ENCODE data around the gene STK24.

STK24 gene

DNA sequence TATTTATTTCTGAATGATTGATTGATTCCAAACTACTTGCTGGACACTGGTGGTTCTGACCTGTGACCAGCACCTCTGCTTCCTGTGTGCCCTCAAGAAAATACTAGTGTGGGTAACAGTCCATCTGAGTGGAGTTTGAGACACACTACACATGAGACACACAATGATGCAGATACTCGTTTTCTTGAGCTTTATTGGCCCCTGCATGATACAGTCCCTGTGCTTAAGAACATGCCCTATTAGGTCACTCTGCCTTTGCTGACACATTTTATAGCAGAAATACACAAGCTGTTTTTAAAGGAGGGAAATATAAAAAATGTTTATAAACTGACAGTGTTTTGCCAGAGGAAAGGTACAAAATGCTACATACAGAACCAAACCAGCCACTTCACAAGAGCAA lies 126.9 kb downstream of the STK24 start:
- peaks cover 9% of the 10 kb centered on the region; the same call in 1 of the 2 replicates for H4K20me1 ChIP-seq (ENCODE audit: control insufficient read depth, insufficient read depth, low read depth, low read length)
- H3K27ac ChIP-seq (ENCODE audit: low read depth, low read length) = no peak overlapping the region
- TF ChIP-seq, protein P1, sequence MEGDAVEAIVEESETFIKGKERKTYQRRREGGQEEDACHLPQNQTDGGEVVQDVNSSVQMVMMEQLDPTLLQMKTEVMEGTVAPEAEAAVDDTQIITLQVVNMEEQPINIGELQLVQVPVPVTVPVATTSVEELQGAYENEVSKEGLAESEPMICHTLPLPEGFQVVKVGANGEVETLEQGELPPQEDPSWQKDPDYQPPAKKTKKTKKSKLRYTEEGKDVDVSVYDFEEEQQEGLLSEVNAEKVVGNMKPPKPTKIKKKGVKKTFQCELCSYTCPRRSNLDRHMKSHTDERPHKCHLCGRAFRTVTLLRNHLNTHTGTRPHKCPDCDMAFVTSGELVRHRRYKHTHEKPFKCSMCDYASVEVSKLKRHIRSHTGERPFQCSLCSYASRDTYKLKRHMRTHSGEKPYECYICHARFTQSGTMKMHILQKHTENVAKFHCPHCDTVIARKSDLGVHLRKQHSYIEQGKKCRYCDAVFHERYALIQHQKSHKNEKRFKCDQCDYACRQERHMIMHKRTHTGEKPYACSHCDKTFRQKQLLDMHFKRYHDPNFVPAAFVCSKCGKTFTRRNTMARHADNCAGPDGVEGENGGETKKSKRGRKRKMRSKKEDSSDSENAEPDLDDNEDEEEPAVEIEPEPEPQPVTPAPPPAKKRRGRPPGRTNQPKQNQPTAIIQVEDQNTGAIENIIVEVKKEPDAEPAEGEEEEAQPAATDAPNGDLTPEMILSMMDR (IDR thresholded peaks at IDR 0.05; ENCODE audit: low read depth, low read length, poor library complexity, severe bottlenecking) = no peak
- no peak for TF ChIP-seq EZH2phosphoT487 (IDR thresholded peaks at IDR 0.05; ENCODE audit: borderline replicate concordance, low read length)
- H3K4me1 ChIP-seq (ENCODE audit: control insufficient read depth, low read length) = peaks cover 25% of the 10 kb centered on the region
- no peak overlapping the region for H3K4me2 ChIP-seq (ENCODE audit: low read length)
- no peaks in the 10 kb centered on the region for H3K27me3 ChIP-seq (ENCODE audit: control insufficient read depth, low read length)
- H3K9me3 ChIP-seq (ENCODE audit: control insufficient read depth, insufficient read depth, low read length) = no peaks in the 10 kb centered on the region
- peaks cover 49% of the 10 kb centered on the region for H3K36me3 ChIP-seq (ENCODE audit: control insufficient read depth, low read length)
- no peaks in the 10 kb centered on the region for H3K79me2 ChIP-seq (ENCODE audit: control insufficient read depth, low read length)
- peaks cover 6% of the 10 kb centered on the region for H3F3A ChIP-seq (ENCODE audit: control insufficient read depth, insufficient read depth)
- H3K9me2 ChIP-seq (replicated peaks; ENCODE audit: control insufficient read depth, low read length) = no peaks in the 10 kb centered on the region
- no peak overlapping the region for H3K4me3 ChIP-seq (ENCODE audit: low read length)

GRCh38 chr13:98449273-98449672 lies 127.6 kb downstream of the STK24 start:
- Histone ChIP-seq H3K4me2 (ENCODE audit: low read length) (no peak overlapping the region), H3K4me1 (ENCODE audit: control insufficient read depth, low read length) (peaks cover 25% of the 10 kb centered on the region)

DNA sequence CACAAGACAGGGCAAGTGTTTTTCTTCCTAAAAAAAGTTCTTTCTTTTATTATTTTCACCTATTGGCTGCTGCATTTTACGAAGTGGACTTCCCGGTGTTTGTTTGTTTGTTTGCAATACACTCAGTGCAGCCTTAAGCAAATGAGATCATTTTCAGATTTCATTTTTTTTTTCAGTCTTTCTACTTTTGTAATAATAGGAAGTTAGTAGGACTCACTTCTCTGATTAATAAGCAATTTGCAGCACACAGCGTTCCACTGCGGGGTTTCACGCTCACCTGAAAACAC lies 128.3 kb downstream of the STK24 start:
- H3K27ac ChIP-seq (ENCODE audit: low read depth, low read length) = no peak overlapping the region
- H3K79me2 ChIP-seq (ENCODE audit: control insufficient read depth, low read length) = no peaks in the 10 kb centered on the region
- H3K36me3 ChIP-seq (ENCODE audit: control insufficient read depth, low read length) = peaks cover 39% of the 10 kb centered on the region
- peaks cover 6% of the 10 kb centered on the region for H3F3A ChIP-seq (ENCODE audit: control insufficient read depth, insufficient read depth)
- no peak overlapping the region for H3K4me3 ChIP-seq (ENCODE audit: low read length)
- H3K9me2 ChIP-seq (replicated peaks; ENCODE audit: control insufficient read depth, low read length) = no peaks in the 10 kb centered on the region
- H3K4me2 ChIP-seq (ENCODE audit: low read length) = no peak overlapping the region
- H3K4me1 ChIP-seq (ENCODE audit: control insufficient read depth, low read length) = peaks cover 25% of the 10 kb centered on the region
- no peaks in the 10 kb centered on the region for H3K27me3 ChIP-seq (ENCODE audit: control insufficient read depth, low read length)
- peaks cover 9% of the 10 kb centered on the region; the same call in 1 of the 2 replicates for H4K20me1 ChIP-seq (ENCODE audit: control insufficient read depth, insufficient read depth, low read depth, low read length)
- no peak for TF ChIP-seq EZH2phosphoT487 (IDR thresholded peaks at IDR 0.05; ENCODE audit: borderline replicate concordance, low read length)
- TF ChIP-seq, protein P1 (IDR thresholded peaks at IDR 0.05; ENCODE audit: low read depth, low read length, poor library complexity, severe bottlenecking) = no peak
- no peaks in the 10 kb centered on the region for H3K9me3 ChIP-seq (ENCODE audit: control insufficient read depth, insufficient read depth, low read length)

More at GRCh38 chr13:98449273-98449672, 127.6 kb downstream of the STK24 start:
- H3K4me3 ChIP-seq (ENCODE audit: low read length) = no peak overlapping the region
- TF ChIP-seq EZH2phosphoT487 (IDR thresholded peaks at IDR 0.05; ENCODE audit: borderline replicate concordance, low read length) = no peak
- TF ChIP-seq, protein P1 (IDR thresholded peaks at IDR 0.05; ENCODE audit: low read depth, low read length, poor library complexity, severe bottlenecking) = no peak
- H3F3A ChIP-seq (ENCODE audit: control insufficient read depth, insufficient read depth) = peaks cover 6% of the 10 kb centered on the region
- no peak overlapping the region for H3K27ac ChIP-seq (ENCODE audit: low read depth, low read length)
- peaks cover 44% of the 10 kb centered on the region for H3K36me3 ChIP-seq (ENCODE audit: control insufficient read depth, low read length)
- H4K20me1 ChIP-seq (ENCODE audit: control insufficient read depth, insufficient read depth, low read depth, low read length) = peaks cover 9% of the 10 kb centered on the region; the same call in 1 of the 2 replicates
- H3K9me3 ChIP-seq (ENCODE audit: control insufficient read depth, insufficient read depth, low read length) = no peaks in the 10 kb centered on the region
- no peaks in the 10 kb centered on the region for H3K79me2 ChIP-seq (ENCODE audit: control insufficient read depth, low read length)
- no peaks in the 10 kb centered on the region for H3K9me2 ChIP-seq (replicated peaks; ENCODE audit: control insufficient read depth, low read length)
- H3K27me3 ChIP-seq (ENCODE audit: control insufficient read depth, low read length) = no peaks in the 10 kb centered on the region
